ENCODE measurements around the gene SARS2.
A peak's percentile ranks its signal among the peaks of the same experiment; 100 is the strongest.
"Not testable (repeated sequence)": the region's sequence is repeated elsewhere in the genome, so short reads cannot be mapped to it uniquely, and the experiment has no call there.

SARS2 gene

GRCh38 chr19:38899447-38900201 lies 30.9 kb downstream of the SARS2 start, which contains the start of the genes NFKBIB and SIRT2:
Gene NFKBIB (plus strand): TSS chr19:38899969. CDS start chr19:38900033, 64 bp downstream.
Gene SIRT2 (minus strand): TSS chr19:38899618. CDS start chr19:38899521, 97 bp downstream.
- Histone ChIP-seq H3K27ac (peak within 1 kb of the TSS; percentile 78), H3K4me3 (peak within 1 kb of the TSS; percentile 87), H3K9me3 (peaks cover 3% of the 10 kb centered on the region; the same call in 1 of the 2 replicates), H3K27me3 (no peaks in the 10 kb centered on the region), H4K20me1 (0 out of 2 replicates have a peak, but pooled peaks cover 5% of the 10 kb centered on the region), H3K4me1 (peaks cover 59% of the 10 kb centered on the region), H3K36me3 (peaks cover 11% of the 10 kb centered on the region), H3K9ac (peak within 1 kb of the TSS; percentile 86), H3K4me2 (peak within 1 kb of the TSS; percentile 97)
- no peak for TF ChIP-seq Cebpa-rat (IDR thresholded peaks at IDR 0.05)

- Histone ChIP-seq H3K36me3 (peaks cover 4% of the 10 kb centered on the region; the same call in 1 of the 2 replicates), H3K27me3 (no peaks in the 10 kb centered on the region), H3K9me3 (peaks cover 3% of the 10 kb centered on the region; the same call in 1 of the 2 replicates), H3K9ac (peak overlapping the region; percentile 86), H3K4me3 (peak overlapping the region; percentile 87), H3K4me1 (peaks cover 66% of the 10 kb centered on the region), H3K4me2 (peak overlapping the region; percentile 97), H4K20me1 (no peaks in the 10 kb centered on the region), H3K27ac (peak overlapping the region; percentile 78)
- no peak for TF ChIP-seq Cebpa-rat (IDR thresholded peaks at IDR 0.05)
These were observed 31.6 kb downstream of the SARS2 start for GRCh38 chr19:38898788-38899446.

- Histone ChIP-seq H3K27me3 (no peaks in the 10 kb centered on the region), H3K36me3 (peaks cover 34% of the 10 kb centered on the region), H3K27ac (peak overlapping the region; percentile 84), H3K9ac (peak overlapping the region; percentile 69), H3K4me1 (peaks cover 66% of the 10 kb centered on the region), H3K9me3 (no peaks in the 10 kb centered on the region), H4K20me1 (no peaks in the 10 kb centered on the region), H3K4me3 (peak overlapping the region; percentile 50; the same call in 1 of the 2 replicates), H3K4me2 (peak overlapping the region; percentile 97)
- TF ChIP-seq Cebpa-rat (IDR thresholded peaks at IDR 0.05), result no peak
These were observed 35.6 kb downstream of the SARS2 start for GRCh38 chr19:38894968-38895367.

- H3K4me1 ChIP-seq, result peaks cover 69% of the 10 kb centered on the region
- TF ChIP-seq Cebpa-rat (IDR thresholded peaks at IDR 0.05), result no peak
- peak overlapping the region; percentile 69; the same call in 1 of the 2 replicates for H3K9ac ChIP-seq
- H3K27ac ChIP-seq, result peak overlapping the region; percentile 84
- H3K36me3 ChIP-seq, result peaks cover 50% of the 10 kb centered on the region
- no peaks in the 10 kb centered on the region for H3K9me3 ChIP-seq
- H3K4me2 ChIP-seq, result peak overlapping the region; percentile 97
- no peaks in the 10 kb centered on the region for H4K20me1 ChIP-seq
- H3K27me3 ChIP-seq, result no peaks in the 10 kb centered on the region
- no peak overlapping the region for H3K4me3 ChIP-seq
These were observed 37.2 kb downstream of the SARS2 start for GRCh38 chr19:38893341-38893771.

- Histone ChIP-seq H3K9ac (peak overlapping the region; percentile 69; the same call in 1 of the 2 replicates), H3K4me1 (peaks cover 69% of the 10 kb centered on the region), H3K9me3 (no peaks in the 10 kb centered on the region), H3K36me3 (peaks cover 54% of the 10 kb centered on the region), H3K4me3 (no peak overlapping the region), H3K27ac (peak overlapping the region; percentile 84), H3K27me3 (no peaks in the 10 kb centered on the region), H4K20me1 (no peaks in the 10 kb centered on the region), H3K4me2 (peak overlapping the region; percentile 97)
- TF ChIP-seq Cebpa-rat (IDR thresholded peaks at IDR 0.05), result no peak
These were observed 37.7 kb downstream of the SARS2 start for GRCh38 chr19:38892841-38893240.

GRCh38 chr19:38891771-38892170 lies 38.8 kb downstream of the SARS2 start:
- no peak overlapping the region for H3K9ac ChIP-seq
- peaks cover 63% of the 10 kb centered on the region for H3K36me3 ChIP-seq
- H3K4me1 ChIP-seq, result peaks cover 59% of the 10 kb centered on the region
- H3K27ac ChIP-seq, result no peak overlapping the region
- no peak overlapping the region for H3K4me3 ChIP-seq
- H3K4me2 ChIP-seq, result no peak overlapping the region
- no peaks in the 10 kb centered on the region for H3K9me3 ChIP-seq
- H3K27me3 ChIP-seq, result no peaks in the 10 kb centered on the region
- no peaks in the 10 kb centered on the region for H4K20me1 ChIP-seq
- TF ChIP-seq Cebpa-rat (IDR thresholded peaks at IDR 0.05), result no peak

GRCh38 chr19:38890686-38891085 lies 39.9 kb downstream of the SARS2 start:
- TF ChIP-seq Cebpa-rat (IDR thresholded peaks at IDR 0.05), result no peak
- Histone ChIP-seq H3K4me1 (peaks cover 49% of the 10 kb centered on the region), H3K4me3 (no peak overlapping the region), H3K27ac (no peak overlapping the region), H3K9me3 (no peaks in the 10 kb centered on the region), H3K4me2 (no peak overlapping the region), H4K20me1 (no peaks in the 10 kb centered on the region), H3K9ac (no peak overlapping the region), H3K27me3 (no peaks in the 10 kb centered on the region), H3K36me3 (peaks cover 64% of the 10 kb centered on the region)

- H3K27ac ChIP-seq, result no peak overlapping the region
- H3K9ac ChIP-seq, result no peak overlapping the region; the same call in 1 of the 2 replicates
- no peaks in the 10 kb centered on the region for H3K9me3 ChIP-seq
- peaks cover 40% of the 10 kb centered on the region for H3K4me1 ChIP-seq
- TF ChIP-seq Cebpa-rat (IDR thresholded peaks at IDR 0.05), result no peak
- H4K20me1 ChIP-seq, result no peaks in the 10 kb centered on the region
- H3K4me2 ChIP-seq, result no peak overlapping the region
- peaks cover 64% of the 10 kb centered on the region for H3K36me3 ChIP-seq
- no peak overlapping the region for H3K4me3 ChIP-seq
- no peaks in the 10 kb centered on the region for H3K27me3 ChIP-seq
These were observed 40.8 kb downstream of the SARS2 start for GRCh38 chr19:38889803-38890202.

- H3K36me3 ChIP-seq, result peaks cover 64% of the 10 kb centered on the region
- H3K4me2 ChIP-seq, result peak overlapping the region; percentile 35; the same call in 1 of the 2 replicates
- H3K4me1 ChIP-seq, result peaks cover 34% of the 10 kb centered on the region
- 0 out of 2 replicates have a peak overlapping the region, but pooled peaks have one; percentile 32 for H3K27ac ChIP-seq
- no peak overlapping the region for H3K4me3 ChIP-seq
- no peak for TF ChIP-seq Cebpa-rat (IDR thresholded peaks at IDR 0.05)
- no peaks in the 10 kb centered on the region for H3K27me3 ChIP-seq
- no peaks in the 10 kb centered on the region for H4K20me1 ChIP-seq
- no peaks in the 10 kb centered on the region for H3K9me3 ChIP-seq
- H3K9ac ChIP-seq, result no peak overlapping the region
These were observed 41.7 kb downstream of the SARS2 start for GRCh38 chr19:38888876-38889275.

- not testable (repeated sequence) for H3K27me3 ChIP-seq, H3K4me2 ChIP-seq, H3K9ac ChIP-seq, H3K9me3 ChIP-seq, H3K4me3 ChIP-seq, H3K27ac ChIP-seq, H4K20me1 ChIP-seq
- Histone ChIP-seq H3K36me3 (peaks cover 48% of the 10 kb centered on the region), H3K4me1 (peaks cover 62% of the 10 kb centered on the region)
These were observed 45.9 kb downstream of the SARS2 start for GRCh38 chr19:38884691-38885090.

Measured in BLaER1 (cell line).